GM23338 (cell line): ENCODE data around the gene LYSMD4. TPM values are rescaled to one million over a fixed set of nuclear protein-coding genes. Genes with fewer than 3 reads are reported as not detected.

Experiments
- CREB1 ChIP-seq: fragments of 250-450 bp; sonication (Bioruptor Pico); IDR thresholded peaks from 2 replicates; pipeline ENCODE4 v1.5.0; 2020; ENCODE audit warnings: low read depth, mild to moderate bottlenecking, moderate library complexity
- EZH2 ChIP-seq: fragments of 200-600 bp; sonication (generic); IDR thresholded peaks from one replicate; pipeline ENCODE4 v1.8.0; 2017; ENCODE audit warnings: antibody characterized with exemption, mild to moderate bottlenecking, low read depth; ENCODE audit not compliant: unreplicated experiment
- EZH2phosphoT487 ChIP-seq: fragments of 200-600 bp; sonication (generic); IDR thresholded peaks from one replicate; pipeline ENCODE4 v1.8.1; 2018; ENCODE audit warnings: antibody characterized with exemption; ENCODE audit not compliant: unreplicated experiment
- JUNB ChIP-seq: IDR thresholded peaks from one replicate; pipeline ENCODE4 v1.6.1; 2016; ENCODE audit warnings: antibody characterized with exemption; ENCODE audit not compliant: unreplicated experiment
- NANOG ChIP-seq: IDR thresholded peaks from 2 replicates; pipeline ENCODE4 v1.6.1; 2016; ENCODE audit warnings: antibody characterized with exemption, borderline replicate concordance
- POLR2AphosphoS5 ChIP-seq: IDR thresholded peaks from 2 replicates; pipeline ENCODE4 v1.6.1; 2016; ENCODE audit warnings: antibody characterized with exemption, low read depth
- STAT1 ChIP-seq: IDR thresholded peaks from one replicate; pipeline ENCODE4 v1.6.1; 2016; ENCODE audit warnings: antibody characterized with exemption; ENCODE audit not compliant: unreplicated experiment
- ZNF114 ChIP-seq: fragments of 250-450 bp; sonication (Bioruptor Pico); IDR thresholded peaks from 2 replicates; pipeline ENCODE4 v1.5.0; 2020; ENCODE audit warnings: mild to moderate bottlenecking, moderate library complexity
- ZNF331 ChIP-seq: fragments of 250-450 bp; sonication (Bioruptor Pico); IDR thresholded peaks from 2 replicates; pipeline ENCODE4 v1.5.0; 2020; ENCODE audit warnings: low read depth, mild to moderate bottlenecking, moderate library complexity
- ZNF462 ChIP-seq: fragments of 250-450 bp; sonication (Bioruptor Pico); IDR thresholded peaks from 2 replicates; pipeline ENCODE4 v1.5.0; 2020; ENCODE audit warnings: mild to moderate bottlenecking, moderate library complexity
- polyA plus RNA-seq: library from polyadenylated mRNA; unstranded; fragments of >200 nt; fragmentation: Nextera tagmentation; extraction: Ambion mirVana; gene quantifications from 2 replicates; pipeline ENCODE4 v1.2.1, GENCODE V29; 2016
- total RNA-seq: library from RNA; depleted of rRNA; stranded (reverse); fragments of >200 nt; shearing (Covaris generic); gene quantifications from 2 replicates; pipeline ENCODE4 v1.2.3, GENCODE V29; 2014
- TF ChIP-seq, protein P1 (sequence below): IDR thresholded peaks from one replicate; pipeline ENCODE4 v1.6.1; 2018; ENCODE audit warnings: antibody characterized with exemption; ENCODE audit not compliant: unreplicated experiment

The LYSMD4 gene
- total and polyA plus RNA-seq, 2 experiments from 2014 or later: 7.5 to 23.8 TPM

GRCh38 chr15:99721104-99721778 is 12.0 kb downstream of the LYSMD4 start (continued):
- TF ChIP-seq ZNF462: no peak
- TF ChIP-seq CREB1: no peak
- TF ChIP-seq, protein P1, sequence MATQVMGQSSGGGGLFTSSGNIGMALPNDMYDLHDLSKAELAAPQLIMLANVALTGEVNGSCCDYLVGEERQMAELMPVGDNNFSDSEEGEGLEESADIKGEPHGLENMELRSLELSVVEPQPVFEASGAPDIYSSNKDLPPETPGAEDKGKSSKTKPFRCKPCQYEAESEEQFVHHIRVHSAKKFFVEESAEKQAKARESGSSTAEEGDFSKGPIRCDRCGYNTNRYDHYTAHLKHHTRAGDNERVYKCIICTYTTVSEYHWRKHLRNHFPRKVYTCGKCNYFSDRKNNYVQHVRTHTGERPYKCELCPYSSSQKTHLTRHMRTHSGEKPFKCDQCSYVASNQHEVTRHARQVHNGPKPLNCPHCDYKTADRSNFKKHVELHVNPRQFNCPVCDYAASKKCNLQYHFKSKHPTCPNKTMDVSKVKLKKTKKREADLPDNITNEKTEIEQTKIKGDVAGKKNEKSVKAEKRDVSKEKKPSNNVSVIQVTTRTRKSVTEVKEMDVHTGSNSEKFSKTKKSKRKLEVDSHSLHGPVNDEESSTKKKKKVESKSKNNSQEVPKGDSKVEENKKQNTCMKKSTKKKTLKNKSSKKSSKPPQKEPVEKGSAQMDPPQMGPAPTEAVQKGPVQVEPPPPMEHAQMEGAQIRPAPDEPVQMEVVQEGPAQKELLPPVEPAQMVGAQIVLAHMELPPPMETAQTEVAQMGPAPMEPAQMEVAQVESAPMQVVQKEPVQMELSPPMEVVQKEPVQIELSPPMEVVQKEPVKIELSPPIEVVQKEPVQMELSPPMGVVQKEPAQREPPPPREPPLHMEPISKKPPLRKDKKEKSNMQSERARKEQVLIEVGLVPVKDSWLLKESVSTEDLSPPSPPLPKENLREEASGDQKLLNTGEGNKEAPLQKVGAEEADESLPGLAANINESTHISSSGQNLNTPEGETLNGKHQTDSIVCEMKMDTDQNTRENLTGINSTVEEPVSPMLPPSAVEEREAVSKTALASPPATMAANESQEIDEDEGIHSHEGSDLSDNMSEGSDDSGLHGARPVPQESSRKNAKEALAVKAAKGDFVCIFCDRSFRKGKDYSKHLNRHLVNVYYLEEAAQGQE: no peak
- no peak for TF ChIP-seq STAT1
- TF ChIP-seq EZH2: no peak
- TF ChIP-seq POLR2AphosphoS5: no peak
- no peak for TF ChIP-seq ZNF331 (CRISPR knock-in tag)
- TF ChIP-seq EZH2phosphoT487: no peak
- no peak for TF ChIP-seq JUNB
- TF ChIP-seq ZNF114 (CRISPR knock-in tag): no peak
- TF ChIP-seq NANOG: no peak
